Measurements from ENCODE around the gene RGS17.

RGS17 gene

DNA sequence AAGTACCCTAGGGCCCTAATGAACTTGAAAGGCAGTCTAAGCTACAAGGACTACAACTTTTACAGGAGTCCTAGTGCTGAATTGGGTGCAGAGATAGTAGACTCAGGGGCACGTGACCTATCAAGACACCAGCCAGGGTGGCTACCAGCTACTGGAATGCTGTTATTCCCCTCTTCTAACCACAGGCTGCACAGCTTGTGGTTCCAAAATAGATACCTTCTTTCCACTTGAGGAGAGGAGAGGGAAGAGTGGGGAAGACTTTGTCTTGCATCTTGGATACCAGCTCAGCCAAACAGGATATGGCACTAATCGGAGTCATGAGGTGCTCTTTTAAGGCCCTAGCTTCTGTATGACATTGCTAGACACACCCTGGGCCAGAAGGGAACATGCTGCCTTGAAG is 68.6 kb downstream of the RGS17 start:
- H4K8ac ChIP-seq (ENCODE audit: low read length), result no peak overlapping the region
- DNase-seq, result no peak
- 98% methylated on average over 2 of the region's 2 CpGs for WGBS
- H4K91ac ChIP-seq (ENCODE audit: low read length), result no peak overlapping the region
- H3K27ac ChIP-seq (ENCODE audit: low read length, poor library complexity, severe bottlenecking), result no peak overlapping the region
- no peak overlapping the region for H2BK15ac ChIP-seq (ENCODE audit: low read depth, poor library complexity, severe bottlenecking)
- H3K79me1 ChIP-seq (replicated peaks; ENCODE audit: low read length, poor library complexity, severe bottlenecking), result peaks cover 16% of the 10 kb centered on the region
- H2BK12ac ChIP-seq (ENCODE audit: low read length in 2 of 2), result no peak overlapping the region
- H3K4me3 ChIP-seq (ENCODE audit: insufficient read depth in 1 of 2, low read depth in 1 of 2, low read length in 2 of 2), result no peak overlapping the region
- H3K9me3 ChIP-seq (ENCODE audit: control insufficient read depth, low read length), result no peaks in the 10 kb centered on the region
- H3K4ac ChIP-seq (ENCODE audit: low read depth in 1 of 2, low read length in 2 of 2), result no peak overlapping the region
- no peak overlapping the region for H3K14ac ChIP-seq (ENCODE audit: low read length in 2 of 2)
- no peak overlapping the region for H2AFZ ChIP-seq (ENCODE audit: low read depth, low read length)
- no peak overlapping the region for H3K9ac ChIP-seq (ENCODE audit: low read length)
- no peak overlapping the region for H2BK5ac ChIP-seq (ENCODE audit: low read depth, low read length, poor library complexity, severe bottlenecking)
- H3K36me3 ChIP-seq (ENCODE audit: control insufficient read depth in 1 of 2, insufficient read depth in 2 of 2, low read depth in 1 of 2, low read length in 2 of 2), result no peaks in the 10 kb centered on the region
- H3K27me3 ChIP-seq (ENCODE audit: control insufficient read depth in 1 of 2, insufficient read depth in 1 of 2, low read length in 2 of 2), result no peaks in the 10 kb centered on the region
- H3K4me1 ChIP-seq (ENCODE audit: control insufficient read depth, insufficient read depth, low read depth, low read length), result peaks cover 2% of the 10 kb centered on the region
- H2BK120ac ChIP-seq (ENCODE audit: low read depth, low read length), result no peak overlapping the region
- H3K4me2 ChIP-seq (ENCODE audit: low read length, poor library complexity, severe bottlenecking), result no peak overlapping the region
- peak overlapping the region in 1 of 2 experiments; percentile 2 for H3K18ac ChIP-seq (ENCODE audit: low read depth in 1 of 2, low read length in 2 of 2)
- H3K23ac ChIP-seq (ENCODE audit: low read length in 2 of 2), result peak overlapping the region in 1 of 2 experiments; percentile 17
- H2AK5ac ChIP-seq (ENCODE audit: low read length, severe bottlenecking), result no peak overlapping the region

DNA sequence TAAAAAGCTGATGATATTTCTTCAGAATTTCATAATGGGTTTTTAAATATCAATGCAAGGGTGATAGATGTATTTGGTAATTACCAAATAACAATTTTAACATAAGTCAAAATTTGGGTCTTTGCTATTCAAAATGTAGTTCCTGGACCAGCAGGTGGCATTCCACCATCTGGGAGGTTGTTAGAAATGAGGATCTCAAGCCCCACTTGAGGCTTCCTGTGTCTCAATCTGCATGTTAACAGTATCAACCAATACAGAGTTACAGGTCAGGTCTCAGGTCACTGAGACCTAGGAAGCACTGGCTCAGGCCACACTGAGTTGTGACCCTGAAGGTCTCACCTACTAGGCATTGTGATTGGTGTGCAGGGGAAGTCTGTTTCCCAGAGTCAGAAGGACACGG is 71.3 kb downstream of the RGS17 start:
- Histone ChIP-seq H2AFZ (ENCODE audit: low read depth, low read length) (no peak overlapping the region), H2BK5ac (ENCODE audit: low read depth, low read length, poor library complexity, severe bottlenecking) (no peak overlapping the region), H4K91ac (ENCODE audit: low read length) (no peak overlapping the region), H2BK120ac (ENCODE audit: low read depth, low read length) (no peak overlapping the region), H2BK15ac (ENCODE audit: low read depth, poor library complexity, severe bottlenecking) (no peak overlapping the region), H3K4ac (ENCODE audit: low read depth in 1 of 2, low read length in 2 of 2) (no peak overlapping the region), H3K9me3 (ENCODE audit: control insufficient read depth, low read length) (no peaks in the 10 kb centered on the region), H3K27me3 (ENCODE audit: control insufficient read depth in 1 of 2, insufficient read depth in 1 of 2, low read length in 2 of 2) (no peaks in the 10 kb centered on the region), H2AK5ac (ENCODE audit: low read length, severe bottlenecking) (no peak overlapping the region), H3K4me1 (ENCODE audit: control insufficient read depth, insufficient read depth, low read depth, low read length) (peaks cover 2% of the 10 kb centered on the region), H3K14ac (ENCODE audit: low read length in 2 of 2) (no peak overlapping the region), H3K9ac (ENCODE audit: low read length) (no peak overlapping the region), H3K36me3 (ENCODE audit: control insufficient read depth in 1 of 2, insufficient read depth in 2 of 2, low read depth in 1 of 2, low read length in 2 of 2) (no peaks in the 10 kb centered on the region), H4K8ac (ENCODE audit: low read length) (no peak overlapping the region), H3K4me3 (ENCODE audit: insufficient read depth in 1 of 2, low read depth in 1 of 2, low read length in 2 of 2) (no peak overlapping the region), H2BK12ac (ENCODE audit: low read length in 2 of 2) (peak overlapping the region in 1 of 2 experiments; percentile 59), H3K79me1 (replicated peaks; ENCODE audit: low read length, poor library complexity, severe bottlenecking) (peaks cover 24% of the 10 kb centered on the region), H3K23ac (ENCODE audit: low read length in 2 of 2) (no peak overlapping the region), H3K27ac (ENCODE audit: low read length, poor library complexity, severe bottlenecking) (no peak overlapping the region), H3K18ac (ENCODE audit: low read depth in 1 of 2, low read length in 2 of 2) (peak overlapping the region in 1 of 2 experiments; percentile 18), H3K4me2 (ENCODE audit: low read length, poor library complexity, severe bottlenecking) (no peak overlapping the region)
- no peak for DNase-seq
- WGBS, result 100% methylated on average over 1 of the region's 1 CpG

- peak; percentile 55 for DNase-seq
- no peak overlapping the region for H2AK5ac ChIP-seq (ENCODE audit: low read length, severe bottlenecking)
- H3K4me2 ChIP-seq (ENCODE audit: low read length, poor library complexity, severe bottlenecking), result no peak overlapping the region
- H3K4me1 ChIP-seq (ENCODE audit: control insufficient read depth, insufficient read depth, low read depth, low read length), result peaks cover 2% of the 10 kb centered on the region
- H3K18ac ChIP-seq (ENCODE audit: low read depth in 1 of 2, low read length in 2 of 2), result peak overlapping the region in 1 of 2 experiments; percentile 57
- H3K27me3 ChIP-seq (ENCODE audit: control insufficient read depth in 1 of 2, insufficient read depth in 1 of 2, low read length in 2 of 2), result no peaks in the 10 kb centered on the region
- no peak overlapping the region for H2BK5ac ChIP-seq (ENCODE audit: low read depth, low read length, poor library complexity, severe bottlenecking)
- no peak overlapping the region for H3K23ac ChIP-seq (ENCODE audit: low read length in 2 of 2)
- no peak overlapping the region for H3K14ac ChIP-seq (ENCODE audit: low read length in 2 of 2)
- no peak overlapping the region for H4K91ac ChIP-seq (ENCODE audit: low read length)
- no peak overlapping the region for H2BK15ac ChIP-seq (ENCODE audit: low read depth, poor library complexity, severe bottlenecking)
- peaks cover 24% of the 10 kb centered on the region for H3K79me1 ChIP-seq (replicated peaks; ENCODE audit: low read length, poor library complexity, severe bottlenecking)
- H4K8ac ChIP-seq (ENCODE audit: low read length), result no peak overlapping the region
- H2AFZ ChIP-seq (ENCODE audit: low read depth, low read length), result no peak overlapping the region
- H3K9me3 ChIP-seq (ENCODE audit: control insufficient read depth, low read length), result no peaks in the 10 kb centered on the region
- H3K4ac ChIP-seq (ENCODE audit: low read depth in 1 of 2, low read length in 2 of 2), result no peak overlapping the region
- no peak overlapping the region for H2BK120ac ChIP-seq (ENCODE audit: low read depth, low read length)
- no peak overlapping the region for H3K9ac ChIP-seq (ENCODE audit: low read length)
- H3K36me3 ChIP-seq (ENCODE audit: control insufficient read depth in 1 of 2, insufficient read depth in 2 of 2, low read depth in 1 of 2, low read length in 2 of 2), result no peaks in the 10 kb centered on the region
- no peak overlapping the region for H3K4me3 ChIP-seq (ENCODE audit: insufficient read depth in 1 of 2, low read depth in 1 of 2, low read length in 2 of 2)
- no peak overlapping the region for H3K27ac ChIP-seq (ENCODE audit: low read length, poor library complexity, severe bottlenecking)
- H2BK12ac ChIP-seq (ENCODE audit: low read length in 2 of 2), result no peak overlapping the region
These were observed 71.8 kb downstream of the RGS17 start for GRCh38 chr6:153059311-153059710.

- no peak overlapping the region for H3K4ac ChIP-seq (ENCODE audit: low read depth in 1 of 2, low read length in 2 of 2)
- WGBS, result 78% methylated on average over 3 of the region's 4 CpGs
- H3K9me3 ChIP-seq (ENCODE audit: control insufficient read depth, low read length), result no peaks in the 10 kb centered on the region
- no peak overlapping the region for H2BK15ac ChIP-seq (ENCODE audit: low read depth, poor library complexity, severe bottlenecking)
- H2BK120ac ChIP-seq (ENCODE audit: low read depth, low read length), result no peak overlapping the region
- H2BK12ac ChIP-seq (ENCODE audit: low read length in 2 of 2), result no peak overlapping the region
- peaks cover 2% of the 10 kb centered on the region for H3K4me1 ChIP-seq (ENCODE audit: control insufficient read depth, insufficient read depth, low read depth, low read length)
- H4K91ac ChIP-seq (ENCODE audit: low read length), result no peak overlapping the region
- H2AK5ac ChIP-seq (ENCODE audit: low read length, severe bottlenecking), result no peak overlapping the region
- H3K9ac ChIP-seq (ENCODE audit: low read length), result no peak overlapping the region
- H2AFZ ChIP-seq (ENCODE audit: low read depth, low read length), result no peak overlapping the region
- no peak overlapping the region for H3K23ac ChIP-seq (ENCODE audit: low read length in 2 of 2)
- no peaks in the 10 kb centered on the region for H3K27me3 ChIP-seq (ENCODE audit: control insufficient read depth in 1 of 2, insufficient read depth in 1 of 2, low read length in 2 of 2)
- H3K14ac ChIP-seq (ENCODE audit: low read length in 2 of 2), result no peak overlapping the region
- no peak overlapping the region for H3K27ac ChIP-seq (ENCODE audit: low read length, poor library complexity, severe bottlenecking)
- no peak overlapping the region for H4K8ac ChIP-seq (ENCODE audit: low read length)
- no peak overlapping the region for H3K4me2 ChIP-seq (ENCODE audit: low read length, poor library complexity, severe bottlenecking)
- H3K36me3 ChIP-seq (ENCODE audit: control insufficient read depth in 1 of 2, insufficient read depth in 2 of 2, low read depth in 1 of 2, low read length in 2 of 2), result no peaks in the 10 kb centered on the region
- H2BK5ac ChIP-seq (ENCODE audit: low read depth, low read length, poor library complexity, severe bottlenecking), result no peak overlapping the region
- no peak overlapping the region for H3K4me3 ChIP-seq (ENCODE audit: insufficient read depth in 1 of 2, low read depth in 1 of 2, low read length in 2 of 2)
- DNase-seq, result no peak
- H3K18ac ChIP-seq (ENCODE audit: low read depth in 1 of 2, low read length in 2 of 2), result peak overlapping the region in 1 of 2 experiments; percentile 57
- peaks cover 24% of the 10 kb centered on the region for H3K79me1 ChIP-seq (replicated peaks; ENCODE audit: low read length, poor library complexity, severe bottlenecking)
These were observed 72.2 kb downstream of the RGS17 start for GRCh38 chr6:153058909-153059308.

Data from mesenchymal stem cell (in vitro differentiated cells and primary cell).